IMR-90 (cell line): ENCODE results near the gene REV3L. TPM values are rescaled to one million over a fixed set of nuclear protein-coding genes. Genes with fewer than 3 reads are reported as not detected.

Experiments used
- ATAC-seq: fragments of 200-7000 bp; cut with Tn5 transposase; 2 replicates; pipeline ENCODE4 v1.9.1; 2020; ENCODE audit warnings: low read depth, mild to moderate bottlenecking, moderate library complexity
- BruUV-seq: library from RNA; stranded (reverse); fragments of 400-500 nt; replicated peaks from 2 replicates; lab custom pipeline; 2021; lab: Mats Ljungman, UMichigan
- CTCF ChIA-PET: fragments of 300-600 bp; formaldehyde crosslinking; extraction: SDS; loops from one replicate; lab custom pipeline; 2021; ENCODE audit warnings: antibody characterized with exemption; lab: Yijun Ruan, JAX
- POLR2A ChIA-PET: fragments of 300-600 bp; sonication (Branson Sonifier 250); formaldehyde crosslinking; loops from one replicate; lab custom pipeline; 2022; ENCODE audit warnings: antibody characterized with exemption; ENCODE audit not compliant: unreplicated experiment; lab: Charles Lee
- DNase-seq: peaks from one replicate; pipeline ENCODE4 v3.0.0; 2013
- H2AFZ ChIP-seq: replicated peaks from 2 replicates; pipeline ENCODE3; 2013; ENCODE audit warnings: low read length, mild to moderate bottlenecking; ENCODE audit not compliant: poor library complexity
- H2AK5ac ChIP-seq: 2 replicates; pipeline ENCODE4 v1.6.1; 2013; ENCODE audit warnings: low read depth, low read length, inconsistent platforms
- H2AK9ac ChIP-seq: replicated peaks from 2 replicates; pipeline ENCODE3; 2013; ENCODE audit warnings: mild to moderate bottlenecking, low read depth, low read length, moderate library complexity; ENCODE audit not compliant: poor library complexity
- H2BK120ac ChIP-seq: 2 replicates; pipeline ENCODE4 v1.6.1; 2013; ENCODE audit warnings: low read depth, low read length, inconsistent platforms
- H2BK15ac ChIP-seq: 3 replicates; pipeline ENCODE4 v1.6.1; 2013; ENCODE audit warnings: low read depth, low read length, inconsistent platforms
- H2BK20ac ChIP-seq: 2 replicates; pipeline ENCODE4 v1.6.1; 2013; ENCODE audit warnings: low read depth, mild to moderate bottlenecking, inconsistent platforms, low read length, moderate library complexity
- H2BK5ac ChIP-seq: 2 replicates; pipeline ENCODE4 v1.6.1; 2013; ENCODE audit warnings: mild to moderate bottlenecking, low read depth, low read length, inconsistent platforms; ENCODE audit not compliant: poor library complexity, severe bottlenecking
- H3K14ac ChIP-seq: replicated peaks from 2 replicates; pipeline ENCODE4 v1.6.1; 2013; ENCODE audit warnings: low read depth, low read length, inconsistent platforms
- H3K18ac ChIP-seq: 2 replicates; pipeline ENCODE4 v1.6.1; 2013; ENCODE audit warnings: low read depth, low read length, control low read depth
- H3K23ac ChIP-seq: 2 replicates; pipeline ENCODE4 v1.6.1; 2013; ENCODE audit warnings: low read depth, low read length, inconsistent platforms
- H3K27ac ChIP-seq: 2 replicates; pipeline ENCODE4 v1.5.1; 2013; ENCODE audit warnings: mild to moderate bottlenecking, control low read depth, low read length; ENCODE audit not compliant: insufficient read depth
- H3K27me3 ChIP-seq: 2 replicates; pipeline ENCODE4 v1.6.1; 2013; ENCODE audit warnings: low read length; ENCODE audit not compliant: control insufficient read depth, insufficient read depth
- H3K36me3 ChIP-seq: 2 replicates; pipeline ENCODE4 v1.6.1; 2013; ENCODE audit warnings: low read length, mixed read lengths; ENCODE audit not compliant: control insufficient read depth, insufficient read depth
- H3K4ac ChIP-seq: 2 replicates; pipeline ENCODE4 v1.6.1; 2013; ENCODE audit warnings: low read depth, low read length, inconsistent platforms
- H3K4me1 ChIP-seq: 2 replicates; pipeline ENCODE4 v1.6.1; 2013; ENCODE audit warnings: low read length, mixed read lengths; ENCODE audit not compliant: control insufficient read depth, insufficient read depth
- H3K4me2 ChIP-seq: 2 replicates; pipeline ENCODE4 v1.6.1; 2013; ENCODE audit warnings: low read depth, mild to moderate bottlenecking, control low read depth, low read length, moderate library complexity
- H3K4me3 ChIP-seq: 2 replicates; pipeline ENCODE4 v1.5.1; 2013; ENCODE audit warnings: low read depth, mild to moderate bottlenecking, control low read depth, low read length, moderate library complexity; ENCODE audit not compliant: insufficient read depth
- H3K56ac ChIP-seq: 2 replicates; pipeline ENCODE4 v1.6.1; 2013; ENCODE audit warnings: low read length, inconsistent platforms; ENCODE audit not compliant: insufficient read depth; ENCODE audit errors: extremely low read depth
- H3K79me1 ChIP-seq, 2 experiments: 2 replicates each; pipeline ENCODE4 v1.6.1; 2013; ENCODE audit warnings: low read length in 2 of 2, inconsistent platforms in 1 of 2, low read depth in 1 of 2
- H3K9ac ChIP-seq: 2 replicates; pipeline ENCODE4 v1.6.1; 2013; ENCODE audit warnings: low read depth, low read length, control low read depth
- H3K9me1 ChIP-seq: 2 replicates; pipeline ENCODE4 v1.6.1; 2013; ENCODE audit warnings: low read length, inconsistent platforms; ENCODE audit not compliant: insufficient read depth
- H3K9me3 ChIP-seq: 2 replicates; pipeline ENCODE4 v1.6.1; 2013; ENCODE audit warnings: low read length; ENCODE audit not compliant: control insufficient read depth, insufficient read depth
- H4K20me1 ChIP-seq: 2 replicates; pipeline ENCODE4 v1.6.1; 2013; ENCODE audit warnings: low read length, inconsistent platforms; ENCODE audit not compliant: insufficient read depth
- H4K5ac ChIP-seq: 2 replicates; pipeline ENCODE4 v1.6.1; 2013; ENCODE audit warnings: mild to moderate bottlenecking, low read depth, low read length, control low read depth
- H4K8ac ChIP-seq, 2 experiments: 2 replicates each; pipeline ENCODE4 v1.6.1; 2013; ENCODE audit warnings: low read depth in 2 of 2, low read length in 2 of 2, control low read depth in 1 of 2, inconsistent platforms in 1 of 2
- H4K91ac ChIP-seq: 2 replicates; pipeline ENCODE4 v1.6.1; 2013; ENCODE audit warnings: low read depth, low read length, inconsistent platforms; ENCODE audit not compliant: insufficient read depth
- NFE2L2 ChIP-seq: fragments of 150-350 bp; IDR thresholded peaks from 2 replicates; pipeline ENCODE4 v1.6.1; 2016; ENCODE audit warnings: low read depth, mild to moderate bottlenecking, low read length
- WGBS, 2 experiments: methylation state at CpG; one replicate each; pipeline versions ENCODE4 v1.1.5 to v1.1.7; 2013; ENCODE audit warnings: missing lambda C conversion rate in 2 of 2; ENCODE audit not compliant: insufficient read length in 1 of 2; ENCODE audit errors: extremely low coverage in 2 of 2; 5-methylcytosine and 5-hydroxymethylcytosine counted together
- dilution Hi-C: fragments of 300-500 bp; cut with HindIII; formaldehyde crosslinking; loops from one replicate; pipeline ENCODE4 v1.14.3; 2018; ENCODE audit warnings: low sequenced_read_pairs; ENCODE audit not compliant: unreplicated experiment
- in situ Hi-C: fragments of 300-500 bp; cut with MboI; formaldehyde crosslinking; loops from 3 replicates; pipeline ENCODE4 v1.14.3; 2019; ENCODE audit warnings: low sequenced_read_pairs, inconsistent platforms, mixed read lengths
- intact Hi-C: fragments of 100-400 bp; cut with micrococcal nuclease; formaldehyde crosslinking; loops from 2 replicates; pipeline ENCODE4 v1.10.0; 2022
- polyA plus RNA-seq, 3 experiments: library from polyadenylated mRNA; depleted of rRNA; stranded (reverse); fragments of >200 nt; gene quantifications; 2 replicates each; pipeline ENCODE4 v1.2.3, GENCODE V29; 2012; ENCODE audit warnings: low replicate concordance in 1 of 3
- total RNA-seq: library from RNA; depleted of rRNA; stranded (reverse); fragments of >200 nt; gene quantifications from 2 replicates; pipeline ENCODE4 v1.2.3, GENCODE V29; 2012

REV3L gene
- total and polyA plus RNA-seq, 2 of the 4 experiments (the other 2 are of a cell fraction) = 7.4 to 15.4 TPM

- H3K4me1 ChIP-seq = peaks cover 2% of the 10 kb centered on the region; the same call in 1 of the 2 replicates
- no peak overlapping the region for H2AFZ ChIP-seq
- peaks cover 49% of the 10 kb centered on the region for H4K20me1 ChIP-seq
- H3K9ac ChIP-seq = no peak overlapping the region
- no peak overlapping the region for H2BK20ac ChIP-seq
- no peak overlapping the region for H4K5ac ChIP-seq
- H3K4me3 ChIP-seq = no peak overlapping the region
- H4K91ac ChIP-seq = no peak overlapping the region
- intact Hi-C loops = no loop called here
- ChIA-PET CTCF (no interaction called here), POLR2A (no interaction called here)
- no TSS peak for BruUV-seq
- 100% methylated on average over 1 of the region's 5 CpGs; no CpG with 5 or more reads in 1 of the 2 experiments for WGBS, 2 experiments
- H2BK15ac ChIP-seq = no peak overlapping the region
- H4K8ac ChIP-seq = no peak overlapping the region
- no peak overlapping the region for H2AK9ac ChIP-seq
- peak overlapping the region; percentile 15; the same call in 1 of the 2 replicates for H3K23ac ChIP-seq
- no peak overlapping the region for H2BK120ac ChIP-seq
- H2BK5ac ChIP-seq = no peak overlapping the region
- H3K27me3 ChIP-seq = no peaks in the 10 kb centered on the region
- ATAC-seq (no peak), DNase-seq (no peak)
- H3K79me1 ChIP-seq = peaks cover 20 to 67% of the 10 kb centered on the region in 2 experiments
- no peak overlapping the region for H3K27ac ChIP-seq
- peaks cover 3% of the 10 kb centered on the region; the same call in 1 of the 2 replicates for H3K9me1 ChIP-seq
- H2AK5ac ChIP-seq = no peak overlapping the region
- dilution Hi-C loops = no loop called here
- no peak overlapping the region for H3K14ac ChIP-seq
- no peak overlapping the region for H3K4ac ChIP-seq
- in situ Hi-C loops = no loop called here
- peaks cover 6% of the 10 kb centered on the region for H3K36me3 ChIP-seq
- no peaks in the 10 kb centered on the region for H3K9me3 ChIP-seq
- no peak for TF ChIP-seq NFE2L2
- no peak overlapping the region for H3K56ac ChIP-seq
- H3K18ac ChIP-seq = no peak overlapping the region
- no peak overlapping the region for H3K4me2 ChIP-seq
Observed at GRCh38 chr6:111447051-111447450, 36.0 kb downstream of the REV3L start.
